ENCODE measurements around the gene NME5.

DNA sequence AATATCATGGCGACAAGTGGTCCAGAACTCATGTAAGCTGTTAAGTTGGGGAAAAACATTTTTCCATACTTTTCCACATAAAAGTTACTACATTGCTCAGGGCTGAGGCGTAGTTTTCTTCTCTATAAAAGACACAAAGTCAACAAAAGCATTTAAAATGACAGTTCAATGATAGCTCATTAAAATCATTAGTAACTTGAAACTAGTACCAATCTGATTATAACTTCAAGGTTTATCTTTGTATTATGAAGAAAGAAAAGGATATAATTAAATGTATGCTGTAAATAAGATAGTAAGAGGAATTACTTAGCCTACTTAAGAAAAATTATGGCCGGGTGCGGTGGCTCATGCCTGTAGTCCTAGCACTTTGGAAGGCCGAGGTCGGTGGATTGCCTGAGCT, 9.9 kb downstream of the NME5 start:
- TF ChIP-seq, protein P1, sequence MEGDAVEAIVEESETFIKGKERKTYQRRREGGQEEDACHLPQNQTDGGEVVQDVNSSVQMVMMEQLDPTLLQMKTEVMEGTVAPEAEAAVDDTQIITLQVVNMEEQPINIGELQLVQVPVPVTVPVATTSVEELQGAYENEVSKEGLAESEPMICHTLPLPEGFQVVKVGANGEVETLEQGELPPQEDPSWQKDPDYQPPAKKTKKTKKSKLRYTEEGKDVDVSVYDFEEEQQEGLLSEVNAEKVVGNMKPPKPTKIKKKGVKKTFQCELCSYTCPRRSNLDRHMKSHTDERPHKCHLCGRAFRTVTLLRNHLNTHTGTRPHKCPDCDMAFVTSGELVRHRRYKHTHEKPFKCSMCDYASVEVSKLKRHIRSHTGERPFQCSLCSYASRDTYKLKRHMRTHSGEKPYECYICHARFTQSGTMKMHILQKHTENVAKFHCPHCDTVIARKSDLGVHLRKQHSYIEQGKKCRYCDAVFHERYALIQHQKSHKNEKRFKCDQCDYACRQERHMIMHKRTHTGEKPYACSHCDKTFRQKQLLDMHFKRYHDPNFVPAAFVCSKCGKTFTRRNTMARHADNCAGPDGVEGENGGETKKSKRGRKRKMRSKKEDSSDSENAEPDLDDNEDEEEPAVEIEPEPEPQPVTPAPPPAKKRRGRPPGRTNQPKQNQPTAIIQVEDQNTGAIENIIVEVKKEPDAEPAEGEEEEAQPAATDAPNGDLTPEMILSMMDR (conservative IDR thresholded peaks at IDR 0.05; ENCODE audit: low read depth, low read length) = no peak
- TF ChIP-seq EZH2phosphoT487 (IDR thresholded peaks at IDR 0.05; ENCODE audit: borderline replicate concordance, low read length) = no peak
- no peak for TF ChIP-seq EZH2 (IDR thresholded peaks at IDR 0.05; ENCODE audit: low read length, unreplicated experiment)

Measured in PC-3 (cell line).